GM06990 (cell line): Measurements from ENCODE around the gene REXO1.

ENCODE experiments used
- DNase-seq: peaks from one replicate; pipeline ENCODE4 v3.0.0-alpha.2; 2011; ENCODE audit not compliant: insufficient read length; ENCODE audit errors: extremely low read depth
- H3K27me3 ChIP-seq: replicated peaks from 2 replicates; pipeline ENCODE4 v1.6.0; 2011; ENCODE audit warnings: low read length; ENCODE audit not compliant: control insufficient read depth, insufficient read depth
- H3K36me3 ChIP-seq: 2 replicates; pipeline ENCODE4 v1.5.1; 2011; ENCODE audit warnings: low read length; ENCODE audit not compliant: control insufficient read depth, insufficient read depth
- H3K4me3 ChIP-seq: replicated peaks from 2 replicates; pipeline ENCODE4 v1.5.1; 2011; ENCODE audit warnings: low read depth, mild to moderate bottlenecking, control low read depth, low read length
- TF ChIP-seq, protein P1 (sequence below): IDR thresholded peaks from 2 replicates; pipeline ENCODE4 v1.5.1; 2011; ENCODE audit warnings: low read length, control low read depth, mild to moderate bottlenecking, inconsistent platforms; ENCODE audit not compliant: insufficient read depth, poor library complexity, severe bottlenecking

Gene REXO1

DNA sequence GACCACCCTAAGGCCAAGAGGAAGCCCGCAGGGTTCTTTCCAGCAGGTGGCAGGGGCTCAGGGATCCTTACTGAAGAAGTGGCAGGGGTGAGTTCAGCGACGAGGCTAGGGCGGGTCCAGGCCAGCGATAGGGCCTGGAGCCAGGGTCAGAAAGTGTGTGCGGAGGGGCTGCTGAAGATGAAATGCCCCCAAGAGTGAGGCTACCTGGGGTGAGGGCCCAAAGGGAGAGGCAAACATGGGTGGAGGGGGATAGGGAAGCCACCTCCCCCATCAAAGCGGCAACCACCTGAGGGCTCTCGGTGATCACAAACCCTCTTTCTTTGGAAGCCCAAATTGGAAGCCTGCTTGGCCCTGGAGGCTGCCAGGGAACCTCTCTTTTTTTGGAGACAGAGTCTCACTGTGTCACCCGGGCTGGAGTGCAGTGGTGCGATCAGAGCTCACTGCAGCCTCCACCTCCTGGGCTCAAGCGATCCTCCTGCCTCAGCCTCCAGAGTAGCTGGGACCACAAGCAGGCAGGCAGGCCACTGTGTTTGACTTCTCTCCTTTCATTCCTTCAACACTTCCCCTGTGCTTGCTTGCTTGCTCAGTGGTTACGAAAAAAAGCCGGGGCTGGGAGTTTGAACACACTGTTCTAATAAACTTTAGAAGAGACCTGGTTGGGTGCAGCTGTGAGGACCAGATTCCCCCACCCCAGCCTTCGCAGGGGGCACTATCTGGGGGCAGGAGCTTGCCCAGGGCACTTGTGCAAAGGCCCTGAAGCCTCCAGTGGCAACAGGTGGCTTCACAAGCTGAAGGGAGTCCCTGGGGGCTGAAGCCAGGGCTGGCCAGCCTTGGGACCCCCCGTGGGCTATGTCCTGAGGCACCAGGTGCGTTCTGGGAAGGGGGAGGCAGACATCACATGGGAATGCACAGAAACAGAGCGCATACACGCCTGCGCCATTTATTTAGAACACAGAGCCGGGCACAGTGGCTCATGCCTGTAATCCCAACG is 34.8 kb downstream of the REXO1 start:
- H3K36me3 ChIP-seq, result peaks cover 18% of the 10 kb centered on the region
- no peaks in the 10 kb centered on the region; the same call in 1 of the 2 replicates for H3K27me3 ChIP-seq
- TF ChIP-seq, protein P1, sequence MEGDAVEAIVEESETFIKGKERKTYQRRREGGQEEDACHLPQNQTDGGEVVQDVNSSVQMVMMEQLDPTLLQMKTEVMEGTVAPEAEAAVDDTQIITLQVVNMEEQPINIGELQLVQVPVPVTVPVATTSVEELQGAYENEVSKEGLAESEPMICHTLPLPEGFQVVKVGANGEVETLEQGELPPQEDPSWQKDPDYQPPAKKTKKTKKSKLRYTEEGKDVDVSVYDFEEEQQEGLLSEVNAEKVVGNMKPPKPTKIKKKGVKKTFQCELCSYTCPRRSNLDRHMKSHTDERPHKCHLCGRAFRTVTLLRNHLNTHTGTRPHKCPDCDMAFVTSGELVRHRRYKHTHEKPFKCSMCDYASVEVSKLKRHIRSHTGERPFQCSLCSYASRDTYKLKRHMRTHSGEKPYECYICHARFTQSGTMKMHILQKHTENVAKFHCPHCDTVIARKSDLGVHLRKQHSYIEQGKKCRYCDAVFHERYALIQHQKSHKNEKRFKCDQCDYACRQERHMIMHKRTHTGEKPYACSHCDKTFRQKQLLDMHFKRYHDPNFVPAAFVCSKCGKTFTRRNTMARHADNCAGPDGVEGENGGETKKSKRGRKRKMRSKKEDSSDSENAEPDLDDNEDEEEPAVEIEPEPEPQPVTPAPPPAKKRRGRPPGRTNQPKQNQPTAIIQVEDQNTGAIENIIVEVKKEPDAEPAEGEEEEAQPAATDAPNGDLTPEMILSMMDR, result no peak
- DNase-seq, result no peak
- H3K4me3 ChIP-seq, result peak overlapping the region; percentile 66

DNA sequence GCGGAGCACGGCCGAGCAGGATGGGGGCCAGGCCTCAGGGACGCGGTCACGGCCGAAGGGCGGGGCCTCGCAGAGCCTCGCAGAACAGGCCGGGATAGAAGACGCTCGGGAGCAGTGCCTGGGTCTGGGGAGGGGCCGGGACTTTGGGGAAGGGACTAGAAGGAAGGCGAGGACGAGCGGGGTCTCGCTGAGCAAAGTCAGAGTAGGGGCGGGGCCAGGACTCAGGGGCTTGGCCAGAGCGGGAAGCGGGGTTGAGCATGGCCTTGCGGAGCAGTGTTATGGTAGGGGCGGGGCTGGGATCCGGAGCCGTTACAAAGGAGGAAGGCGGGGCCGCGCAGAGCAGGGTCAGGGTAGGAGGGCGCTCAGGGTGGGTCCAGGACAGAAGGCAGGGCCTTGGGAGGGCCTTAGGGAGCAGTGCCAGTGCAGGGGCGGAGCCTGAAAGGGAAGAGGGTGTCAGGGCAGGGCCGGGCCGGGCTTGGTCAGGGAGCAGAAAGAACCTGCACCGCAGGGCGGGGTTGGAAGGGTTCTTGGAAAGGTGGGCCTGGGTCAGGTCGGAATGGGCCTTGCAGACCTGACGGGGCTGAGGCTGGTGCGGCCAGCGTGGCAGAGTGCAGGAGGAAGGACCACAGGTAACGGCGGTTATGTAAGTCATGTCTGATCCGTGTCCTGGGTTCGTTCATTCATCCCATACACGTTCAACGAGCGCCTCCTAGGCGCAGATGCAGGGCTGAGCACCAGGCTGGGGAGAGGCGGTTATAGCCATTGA is 35.7 kb downstream of the REXO1 start:
- Histone ChIP-seq H3K4me3 (peak overlapping the region; percentile 66), H3K27me3 (no peaks in the 10 kb centered on the region; the same call in 1 of the 2 replicates), H3K36me3 (peaks cover 12% of the 10 kb centered on the region)
- peak; percentile 91 for DNase-seq
- TF ChIP-seq, protein P1, result peak; percentile 79

DNA sequence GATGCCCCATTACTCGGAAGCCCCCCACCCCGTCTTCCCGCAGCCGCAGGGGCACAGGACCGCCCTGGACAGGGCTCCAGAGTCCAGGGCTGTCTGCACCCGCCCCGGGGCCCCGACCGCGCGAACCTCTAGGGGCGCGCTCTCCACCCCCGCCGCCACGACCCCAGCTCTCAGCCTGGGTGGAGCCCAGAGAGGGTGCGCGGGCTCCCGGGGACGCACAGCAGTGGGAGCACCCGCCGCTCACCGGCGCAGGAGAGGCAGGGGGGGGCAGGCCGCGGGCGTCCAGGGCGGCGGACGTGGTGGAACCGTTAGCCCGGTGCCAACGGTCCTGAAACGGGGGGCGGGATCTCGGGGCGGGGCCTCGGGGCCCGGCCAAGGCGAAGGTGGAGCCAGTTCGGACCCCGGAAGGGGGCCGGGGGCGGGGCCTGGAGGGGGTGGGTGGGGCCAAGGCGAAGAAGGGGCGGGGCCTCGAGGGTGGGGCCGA is 36.3 kb downstream of the REXO1 start, which contains the start of gene ATP8B3:
Gene ATP8B3, minus strand, starts transcription at position 335 of the 484 bp plus-strand sequence. CDS start 540 bp downstream, outside the sequence.
- Histone ChIP-seq H3K4me3 (peak within 1 kb of the TSS; percentile 66), H3K27me3 (no peaks in the 10 kb centered on the region; the same call in 1 of the 2 replicates), H3K36me3 (peaks cover 8% of the 10 kb centered on the region)
- DNase-seq, result no peak
- TF ChIP-seq, protein P1, result peak; percentile 31

GRCh38 chr19:1811472-1811894 is 36.8 kb downstream of the REXO1 start:
- H3K36me3 ChIP-seq, result peaks cover 4% of the 10 kb centered on the region; the same call in 1 of the 2 replicates
- H3K4me3 ChIP-seq, result peak overlapping the region; percentile 60
- TF ChIP-seq, protein P1, result no peak
- H3K27me3 ChIP-seq, result no peaks in the 10 kb centered on the region; the same call in 1 of the 2 replicates
- DNase-seq, result no peak

DNA sequence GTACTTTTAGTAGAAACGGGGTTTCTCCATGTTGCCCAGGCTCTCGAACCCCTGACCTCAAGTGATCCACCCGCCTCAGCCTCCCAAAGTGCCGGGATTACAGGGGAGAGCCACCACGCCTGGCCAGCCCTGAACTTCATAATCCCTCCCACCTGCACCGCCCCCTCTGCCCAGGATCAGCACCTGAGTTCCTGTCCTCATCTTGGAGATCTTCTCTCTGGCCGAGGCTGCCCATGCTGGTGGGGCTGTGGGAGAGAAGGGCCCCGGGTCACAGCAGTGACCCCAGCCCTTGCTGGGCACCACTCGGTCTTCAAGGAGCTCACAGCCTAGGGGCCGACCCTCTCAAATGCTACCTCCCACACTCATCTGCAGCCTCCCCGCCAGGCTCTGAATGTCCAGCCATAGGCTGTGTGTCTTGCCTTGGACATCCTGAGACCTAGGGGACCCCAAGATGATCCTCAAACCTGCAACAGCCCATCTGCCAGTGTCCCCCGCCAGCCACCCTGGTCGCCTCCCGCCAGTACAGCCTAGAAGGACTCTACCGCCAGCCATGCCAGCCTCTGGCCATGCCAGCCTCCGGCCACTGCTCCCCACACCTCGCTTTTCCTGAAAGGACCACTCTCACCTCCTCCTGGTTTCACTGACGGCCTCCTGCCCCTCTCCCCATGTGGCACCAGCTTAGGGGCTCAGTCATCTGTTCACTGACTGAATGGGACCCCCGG is 37.7 kb downstream of the REXO1 start:
- Histone ChIP-seq H3K27me3 (no peaks in the 10 kb centered on the region; the same call in 1 of the 2 replicates), H3K4me3 (no peak overlapping the region), H3K36me3 (peaks cover 2% of the 10 kb centered on the region; the same call in 1 of the 2 replicates)
- TF ChIP-seq, protein P1, result no peak
- DNase-seq, result no peak
